Bronchial epithelial cell (primary cell): ENCODE data around the gene SUPT7L. TPM values are rescaled to one million over a fixed set of nuclear protein-coding genes. Genes with fewer than 3 reads are reported as not detected.
"Not testable (repeated sequence)": the region's sequence is repeated elsewhere in the genome, so short reads cannot be mapped to it uniquely, and the experiment has no call there.

Experiments used
- DNase-seq: peaks from one replicate; pipeline ENCODE4 v3.0.0-alpha.2; 2010; ENCODE audit warnings: low read depth
- FAIRE-seq: peaks from 2 replicates; lab custom pipeline; 2011; peaks lifted over from hg19 to GRCh38; lab: Jason Lieb, UNC
- H3K27me3 ChIP-seq: 2 replicates; pipeline ENCODE4 v1.5.1; 2011; ENCODE audit warnings: low read length; ENCODE audit not compliant: control insufficient read depth, insufficient read depth
- H3K36me3 ChIP-seq: 2 replicates; pipeline ENCODE4 v1.5.1; 2011; ENCODE audit warnings: low read length; ENCODE audit not compliant: control insufficient read depth, insufficient read depth
- H3K4me3 ChIP-seq: 2 replicates; pipeline ENCODE4 v1.5.1; 2011; ENCODE audit warnings: mild to moderate bottlenecking, low read depth, low read length, control low read depth
- CTCF ChIP-seq: IDR thresholded peaks from 2 replicates; pipeline ENCODE4 v1.5.1; 2011; ENCODE audit warnings: mild to moderate bottlenecking, moderate library complexity, low read length, control low read depth, inconsistent platforms; ENCODE audit not compliant: insufficient read depth, severe bottlenecking
- total RNA-seq: library from RNA; depleted of rRNA; stranded (reverse); fragments of >200 nt; gene quantifications from 2 replicates; pipeline ENCODE4 v1.2.1, GENCODE V29; 2014

The SUPT7L gene
- total RNA-seq, 1 donor from 2014 or later = 10.5 TPM

GRCh38 chr2:27683390-27684071, 20.1 kb upstream of the SUPT7L start:
- no peak overlapping the region for H3K4me3 ChIP-seq
- peaks cover 3% of the 10 kb centered on the region for H3K36me3 ChIP-seq
- peak; percentile 89 for TF ChIP-seq CTCF
- FAIRE-seq (no peak), DNase-seq (peak; percentile 91)
- no peaks in the 10 kb centered on the region for H3K27me3 ChIP-seq

- peak; percentile 95 for DNase-seq
- not testable (repeated sequence) for H3K36me3 ChIP-seq
These were observed 18.9 kb upstream of the SUPT7L start for GRCh38 chr2:27682334-27682771.

DNA sequence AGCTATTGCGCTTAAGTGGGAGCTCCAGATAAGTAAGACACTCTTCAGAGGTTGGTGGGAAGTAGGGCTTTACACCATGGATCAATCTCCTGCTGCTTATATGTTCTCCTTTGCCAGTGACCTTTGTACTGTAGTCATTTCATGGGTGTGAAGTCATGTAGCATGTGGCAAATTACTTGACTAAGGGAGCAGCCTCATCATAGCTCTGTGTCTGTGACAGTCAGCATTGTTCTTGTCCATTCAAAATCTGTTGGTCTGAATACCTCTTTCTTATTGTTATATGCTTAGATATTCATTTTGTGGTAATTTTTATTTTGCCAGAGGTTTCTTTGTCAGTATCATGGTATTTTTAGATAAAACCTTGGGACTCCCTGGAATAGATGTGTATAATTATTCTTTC, 18.4 kb upstream of the SUPT7L start:
- FAIRE-seq = no peak
- Histone ChIP-seq H3K4me3 (no peak overlapping the region), H3K36me3 (peaks cover 5% of the 10 kb centered on the region), H3K27me3 (no peaks in the 10 kb centered on the region)
- peak; percentile 42 for DNase-seq
- no peak for TF ChIP-seq CTCF

More at GRCh38 chr2:27682334-27682771, 18.9 kb upstream of the SUPT7L start:
- not testable (repeated sequence) for H3K4me3 ChIP-seq, H3K27me3 ChIP-seq, FAIRE-seq

DNA sequence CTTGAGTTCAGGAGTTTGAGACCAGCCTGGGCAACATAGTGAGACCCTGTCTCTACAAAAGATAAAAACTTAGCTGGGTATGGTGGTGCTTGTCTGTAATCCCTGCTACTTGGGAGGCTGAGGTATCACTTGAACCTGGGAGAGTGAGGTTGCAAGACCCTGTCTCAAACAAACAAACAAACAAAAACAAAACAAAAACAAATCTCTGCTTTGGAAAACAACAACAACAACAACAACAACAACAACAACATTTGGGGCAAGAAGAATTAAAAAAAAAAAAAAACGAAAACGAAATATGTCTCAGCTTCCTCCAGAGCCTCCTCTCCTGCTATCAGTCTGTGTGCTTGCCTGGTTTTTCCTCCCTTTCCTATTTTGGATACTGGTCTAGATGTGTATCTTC, 17.2 kb upstream of the SUPT7L start:
- DNase-seq = no peak
- no peak for FAIRE-seq
- Histone ChIP-seq H3K36me3 (peaks cover 5% of the 10 kb centered on the region), H3K4me3 (no peak overlapping the region), H3K27me3 (no peaks in the 10 kb centered on the region)
- no peak for TF ChIP-seq CTCF

DNA sequence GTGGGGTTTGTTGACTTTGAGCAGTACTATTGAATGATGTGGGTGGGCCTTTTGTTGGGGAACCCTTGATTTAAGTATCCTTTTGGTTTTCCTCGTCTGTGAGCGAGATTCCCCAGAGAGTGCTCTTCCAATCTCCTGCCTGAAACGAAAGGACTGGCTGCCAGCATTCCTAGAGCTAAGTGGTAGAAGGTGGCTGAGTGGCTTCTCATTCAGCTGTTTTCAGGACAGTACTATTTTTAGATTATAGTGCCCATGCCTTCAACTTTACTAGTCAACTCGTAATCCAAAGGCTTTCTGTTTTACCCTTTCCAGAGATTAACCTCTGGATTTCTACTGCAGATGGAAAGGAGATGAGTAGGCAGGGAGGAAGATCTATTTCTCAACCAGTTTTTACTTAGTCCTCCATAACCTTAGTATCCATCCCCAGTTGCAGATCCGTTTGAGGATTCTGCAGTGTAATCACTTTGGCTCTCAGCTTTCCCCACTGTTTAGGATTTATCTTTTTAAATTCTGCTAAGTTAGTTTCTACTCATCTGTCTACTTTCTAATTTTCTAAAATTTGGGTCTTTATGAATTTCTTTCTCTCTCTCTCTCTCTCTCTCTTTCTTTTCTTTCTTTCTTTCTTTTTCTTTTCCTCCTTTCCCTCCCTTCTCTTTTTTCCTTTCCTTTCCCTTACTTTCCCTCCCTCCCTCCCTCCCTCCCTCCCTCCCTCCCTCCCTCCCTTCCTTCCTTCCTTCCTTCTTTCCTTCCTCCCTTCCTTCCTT, 9.5 kb upstream of the SUPT7L start:
- Histone ChIP-seq H3K36me3 (peaks cover 5% of the 10 kb centered on the region), H3K4me3 (no peak overlapping the region), H3K27me3 (no peaks in the 10 kb centered on the region)
- no peak for TF ChIP-seq CTCF
- no peak for FAIRE-seq
- no peak for DNase-seq

DNA sequence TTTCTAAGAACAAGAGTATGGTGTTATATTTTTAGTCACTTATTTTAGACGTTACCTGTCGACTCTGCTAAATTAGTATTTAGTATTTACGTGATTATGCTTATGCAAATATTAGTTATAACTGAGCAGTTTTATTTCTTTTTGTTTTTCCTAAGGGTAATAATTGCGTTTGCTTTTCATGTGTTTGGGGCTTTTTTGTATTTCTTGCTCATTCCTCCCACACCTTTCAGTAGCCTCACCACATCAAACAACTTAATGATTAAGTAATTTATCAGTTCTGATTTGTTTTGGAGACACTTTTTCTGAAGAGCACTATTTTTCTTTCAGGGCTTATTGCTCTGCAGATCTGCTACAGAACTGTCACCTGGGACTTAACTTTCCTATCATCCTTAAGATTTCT, 7.8 kb upstream of the SUPT7L start:
- no peak for DNase-seq
- H3K4me3 ChIP-seq = no peak overlapping the region
- FAIRE-seq = no peak
- peaks cover 5% of the 10 kb centered on the region for H3K36me3 ChIP-seq
- H3K27me3 ChIP-seq = no peaks in the 10 kb centered on the region
- TF ChIP-seq CTCF = no peak
